HEK293T (cell line): Measurements from ENCODE around the gene TEX38.

Source experiments
- CTCF ChIA-PET: fragments of 350-600 bp; formaldehyde crosslinking; extraction: SDS; loops from one replicate; lab custom pipeline; 2021; ENCODE audit warnings: antibody characterized with exemption, inconsistent platforms; lab: Yijun Ruan, JAX
- POLR2A ChIA-PET: fragments of 350-600 bp; formaldehyde crosslinking; extraction: SDS; loops from one replicate; lab custom pipeline; 2020; ENCODE audit warnings: antibody characterized with exemption, inconsistent platforms; lab: Yijun Ruan, JAX
- DNase-seq: peaks from one replicate; pipeline ENCODE4 v3.0.0; 2012; ENCODE audit warnings: mixed read lengths; ENCODE audit errors: extremely low spot score
- ARNT ChIP-seq: fragments of 450-650 bp; IDR thresholded peaks from 2 replicates; pipeline ENCODE4 v1.6.1; 2017; ENCODE audit warnings: mild to moderate bottlenecking
- BHLHE40 ChIP-seq: fragments of 450-650 bp; IDR thresholded peaks from 2 replicates; pipeline ENCODE4 v1.6.1; 2016; ENCODE audit warnings: mild to moderate bottlenecking, moderate library complexity, borderline replicate concordance
- CTBP1 ChIP-seq: fragments of 450-650 bp; IDR thresholded peaks from 2 replicates; pipeline ENCODE4 v1.6.1; 2016; ENCODE audit warnings: borderline replicate concordance
- ELF4 ChIP-seq: fragments of 450-650 bp; IDR thresholded peaks from 2 replicates; pipeline ENCODE4 v1.6.1; 2017; ENCODE audit warnings: antibody characterized with exemption
- FOXA1 ChIP-seq: fragments of 450-650 bp; IDR thresholded peaks from 2 replicates; pipeline ENCODE4 v1.6.1; 2016; ENCODE audit warnings: mild to moderate bottlenecking
- FOXK2 ChIP-seq: fragments of 450-650 bp; IDR thresholded peaks from 2 replicates; pipeline ENCODE4 v1.6.1; 2016; ENCODE audit warnings: mild to moderate bottlenecking
- FOXM1 ChIP-seq: fragments of 450-650 bp; IDR thresholded peaks from 2 replicates; pipeline ENCODE4 v1.6.1; 2017; ENCODE audit warnings: mild to moderate bottlenecking, borderline replicate concordance
- HDGF ChIP-seq: fragments of 450-650 bp; IDR thresholded peaks from 2 replicates; pipeline ENCODE4 v1.6.1; 2017; ENCODE audit warnings: antibody characterized with exemption, borderline replicate concordance
- L3MBTL2 ChIP-seq: fragments of 450-650 bp; conservative IDR thresholded peaks from 2 replicates; pipeline ENCODE4 v1.6.1; 2016; ENCODE audit warnings: mild to moderate bottlenecking
- LEF1 ChIP-seq: fragments of 450-650 bp; IDR thresholded peaks from 2 replicates; pipeline ENCODE4 v1.6.1; 2017; ENCODE audit warnings: mild to moderate bottlenecking, borderline replicate concordance
- NFRKB ChIP-seq: fragments of 450-650 bp; IDR thresholded peaks from 2 replicates; pipeline ENCODE4 v1.6.1; 2016; ENCODE audit warnings: mild to moderate bottlenecking, moderate library complexity
- PKNOX1 ChIP-seq: fragments of 450-650 bp; IDR thresholded peaks from 2 replicates; pipeline ENCODE4 v1.6.1; 2016
- SP1 ChIP-seq: fragments of 450-650 bp; IDR thresholded peaks from 2 replicates; pipeline ENCODE4 v1.6.1; 2017
- SUZ12 ChIP-seq: fragments of 450-650 bp; IDR thresholded peaks from 2 replicates; pipeline ENCODE4 v1.6.1; 2016; ENCODE audit warnings: mild to moderate bottlenecking
- TARDBP ChIP-seq: fragments of 450-650 bp; IDR thresholded peaks from 2 replicates; pipeline ENCODE4 v1.6.1; 2016
- ZNF384 ChIP-seq: fragments of 450-650 bp; IDR thresholded peaks from 2 replicates; pipeline ENCODE4 v1.6.1; 2016

TEX38 gene

DNA sequence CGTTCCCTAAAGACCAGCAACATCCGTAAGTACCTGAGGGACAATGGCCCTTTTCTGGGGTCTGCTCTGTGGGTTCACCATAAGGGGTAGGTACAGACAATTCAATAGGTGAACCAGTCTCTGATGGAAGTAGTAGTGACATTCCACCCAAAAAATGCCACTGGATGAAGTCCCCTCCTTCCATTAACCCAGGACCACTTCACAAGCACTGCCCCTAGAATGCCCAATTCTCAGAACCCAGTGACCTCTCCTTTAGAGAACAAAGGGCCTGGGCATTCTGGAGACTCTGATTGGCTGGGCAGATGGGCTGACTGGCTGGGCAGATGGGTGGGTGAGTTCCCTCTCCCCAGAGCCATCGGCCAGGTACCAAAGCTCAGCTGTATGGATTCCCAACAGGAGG, at the start of gene TEX38:
Gene TEX38 (plus strand): TSS at position 301 of the 400 bp plus-strand sequence. CDS start 81 bp downstream, at position 382.
- DNase-seq = no peak
- CTCF ChIA-PET = no interaction called here
- TF ChIP-seq ARNT = no peak
- POLR2A ChIA-PET = interaction anchor here (0.8 kb wide), 1 partner anchor 9 kb away, joined by 4 read pairs; no protein-coding TSS in a partner anchor

GRCh38 chr1:46621930-46622329, 49.7 kb upstream of the TEX38 start:
- ChIA-PET POLR2A (interaction anchor here (3.4 kb wide), 1 partner anchor 18 kb away, joined by 15 read pairs; the partner anchor contains the start of gene MKNK1), CTCF (interaction anchor here (1.2 kb wide), 1 partner anchor 18 kb away, joined by 8 read pairs; the partner anchor contains the start of gene MKNK1)
- TF ChIP-seq NFRKB (no peak), HDGF (no peak), SUZ12 (no peak), LEF1 (no peak), PKNOX1 (no peak), ELF4 (no peak)
- DNase-seq = no peak

- DNase-seq = peak; percentile 61
- CTCF ChIA-PET = interaction anchor here (1.2 kb wide), 1 partner anchor 19 kb away, joined by 8 read pairs; the partner anchor contains the start of gene MKNK1
- TF ChIP-seq FOXK2 (no peak), TARDBP (no peak), PKNOX1 (no peak), SP1 (no peak), FOXA1 (no peak), FOXM1 (no peak)
- POLR2A ChIA-PET = interaction anchor here (3.4 kb wide), 1 partner anchor 18 kb away, joined by 15 read pairs; the partner anchor contains the start of gene MKNK1
These were observed 49.3 kb upstream of the TEX38 start for GRCh38 chr1:46622344-46622743.

DNA sequence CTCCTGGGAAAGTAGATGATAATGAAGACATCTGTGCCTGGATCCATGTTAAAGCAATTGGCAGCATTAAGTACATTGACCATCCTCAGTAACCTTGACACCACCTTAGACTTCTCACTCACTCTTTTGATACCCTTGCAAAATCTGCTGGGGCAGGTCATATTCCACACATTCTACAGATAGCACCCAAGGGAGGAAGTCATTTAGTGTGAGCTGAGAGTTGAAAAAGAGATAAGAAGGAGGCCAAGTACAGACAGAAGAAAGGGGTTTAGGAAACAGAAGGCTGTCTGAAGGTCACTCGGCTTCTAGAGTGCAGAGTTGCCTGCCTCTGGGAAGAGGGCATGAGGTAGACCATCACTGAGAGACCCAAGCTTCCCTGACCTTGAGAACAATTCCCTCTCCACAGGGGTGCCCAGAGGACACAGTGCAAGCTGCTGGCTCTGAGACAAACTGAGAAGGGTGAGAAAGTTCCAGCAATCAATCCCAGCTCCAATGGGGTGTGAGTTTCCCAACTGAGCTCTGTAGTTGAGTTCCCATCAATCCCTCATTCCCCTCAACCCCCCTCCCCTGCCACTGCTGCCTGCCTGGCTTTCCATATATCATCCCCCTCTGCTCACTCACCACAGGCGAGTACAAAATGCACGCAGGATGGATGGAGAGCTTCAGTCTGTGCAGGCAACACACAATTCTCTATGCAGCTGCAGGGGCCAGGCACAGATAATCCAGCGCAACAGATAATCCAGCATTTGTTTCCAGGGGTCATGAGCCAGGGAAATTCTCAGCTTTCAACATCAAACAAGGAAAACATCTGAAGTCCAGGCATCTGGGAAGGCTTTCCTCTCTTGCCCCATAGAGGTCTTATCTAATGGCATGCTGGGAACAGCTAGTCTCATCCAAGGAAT, 47.7 kb upstream of the TEX38 start:
- no peak for DNase-seq
- TF ChIP-seq ELF4 = no peak
- no peak for TF ChIP-seq FOXA1
- no peak for TF ChIP-seq CTBP1
- TF ChIP-seq NFRKB = no peak
- no peak for TF ChIP-seq SP1
- no peak for TF ChIP-seq PKNOX1
- TF ChIP-seq TARDBP = no peak
- POLR2A ChIA-PET = interaction anchor here (1.1 to 3.4 kb wide), 2 partner anchors 18 to 20 kb away, joined by 3 to 15 read pairs; partner anchors contain the start of gene MKNK1
- CTCF ChIA-PET = interaction anchor here (0.7 to 1.1 kb wide), 3 partner anchors 10 to 101 kb away, joined by 3 read pairs; no protein-coding TSS in a partner anchor

- no peak for DNase-seq
- ChIA-PET CTCF (interaction anchor here (0.6 kb wide), 1 partner anchor 66 kb away, joined by 4 read pairs; no protein-coding TSS in a partner anchor), POLR2A (no interaction called here)
- TF ChIP-seq NFRKB (no peak), LEF1 (no peak), CTBP1 (no peak), FOXM1 (no peak), TARDBP (no peak), FOXK2 (no peak), ELF4 (no peak), L3MBTL2 (no peak), FOXA1 (no peak), ZNF384 (no peak), PKNOX1 (no peak), SUZ12 (no peak)
These were observed 40.9 kb upstream of the TEX38 start for GRCh38 chr1:46630719-46631118.

DNA sequence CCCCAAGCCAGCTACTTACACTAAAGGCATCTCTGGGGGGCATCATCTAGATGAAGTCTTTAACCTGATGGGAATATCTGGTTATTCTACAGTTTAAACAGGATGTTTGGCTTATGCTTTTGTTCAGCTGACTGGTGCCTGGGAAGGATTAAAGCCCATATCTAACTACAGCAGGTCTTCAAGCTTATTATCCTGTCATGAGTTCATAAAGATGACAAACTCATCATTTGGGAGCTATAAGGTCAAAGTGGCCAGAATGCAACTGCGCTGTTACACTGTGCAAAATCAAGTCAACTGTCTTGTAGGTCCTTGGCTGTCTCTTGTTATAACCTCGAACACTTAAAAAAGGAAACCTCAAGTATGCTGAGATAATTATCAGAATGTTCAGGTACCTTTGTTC, 36.4 kb upstream of the TEX38 start:
- DNase-seq = no peak
- CTCF ChIA-PET = no interaction called here
- POLR2A ChIA-PET = interaction anchor here (1.1 to 2.3 kb wide), 2 partner anchors 31 to 33 kb away, joined by 3 to 9 read pairs; partner anchors contain the start of genes ATPAF1 and MKNK1
- no peak for TF ChIP-seq ELF4
- TF ChIP-seq LEF1 = no peak
- TF ChIP-seq ARNT = no peak
- no peak for TF ChIP-seq NFRKB
- TF ChIP-seq FOXM1 = no peak
- no peak for TF ChIP-seq FOXK2
- no peak for TF ChIP-seq FOXA1
- no peak for TF ChIP-seq TARDBP
- TF ChIP-seq HDGF = no peak
- no peak for TF ChIP-seq ZNF384
- no peak for TF ChIP-seq CTBP1
- TF ChIP-seq PKNOX1 = no peak
- TF ChIP-seq L3MBTL2 = no peak
- TF ChIP-seq SUZ12 = no peak
- no peak for TF ChIP-seq BHLHE40
